ENCODE measurements around the gene SLCO3A1.
A peak's percentile ranks its signal among the peaks of the same experiment; 100 is the strongest.

The SLCO3A1 gene

DNA sequence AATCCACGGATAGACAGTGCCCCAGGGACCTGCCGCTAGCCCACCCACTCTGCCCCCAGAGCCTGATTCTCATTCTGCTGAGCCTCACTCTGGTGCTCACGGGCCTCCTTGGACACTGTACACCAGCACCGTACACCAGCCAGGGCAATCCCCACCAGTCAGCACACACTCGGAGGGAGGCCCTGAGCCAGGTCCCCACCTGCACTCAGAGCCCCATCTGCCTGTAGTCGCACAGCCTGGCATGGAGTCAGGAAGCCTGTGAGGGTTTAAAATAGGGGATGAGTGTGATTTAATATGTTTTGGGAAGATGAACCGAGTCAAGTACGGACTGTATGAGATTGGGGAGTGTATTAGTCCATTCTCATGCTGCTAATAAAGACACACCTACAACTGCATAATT is 223.0 kb downstream of the SLCO3A1 start:
- Histone ChIP-seq H3K9ac (ENCODE audit: low read depth, low read length) (no peak overlapping the region), H3K79me2 (ENCODE audit: insufficient read depth, low read length) (no peaks in the 10 kb centered on the region), H2AFZ (ENCODE audit: low read depth, low read length) (no peak overlapping the region), H3K4me2 (ENCODE audit: insufficient read depth, low read length) (no peak overlapping the region), H3K4me3 (ENCODE audit: low read depth in 1 of 2, low read length in 2 of 2) (no peak overlapping the region), H3K27ac (ENCODE audit: low read length) (no peak overlapping the region), H3K4me1 (ENCODE audit: insufficient read depth, low read length) (no peaks in the 10 kb centered on the region), H4K20me1 (ENCODE audit: insufficient read depth, low read length) (no peaks in the 10 kb centered on the region), H3K27me3 (ENCODE audit: insufficient read depth, low read length, poor library complexity) (no peaks in the 10 kb centered on the region), H3K9me3 (ENCODE audit: insufficient read depth, low read length, severe bottlenecking) (no peaks in the 10 kb centered on the region), H3K36me3 (ENCODE audit: insufficient read depth, low read length) (no peaks in the 10 kb centered on the region)
- DNase-seq (no peak), ATAC-seq (ENCODE audit: insufficient read depth, low read depth) (no peak)
- TF ChIP-seq EZH2 (IDR thresholded peaks at IDR 0.05; ENCODE audit: borderline replicate concordance, low read depth, low read length, severe bottlenecking): no peak
- TF ChIP-seq, protein P1, sequence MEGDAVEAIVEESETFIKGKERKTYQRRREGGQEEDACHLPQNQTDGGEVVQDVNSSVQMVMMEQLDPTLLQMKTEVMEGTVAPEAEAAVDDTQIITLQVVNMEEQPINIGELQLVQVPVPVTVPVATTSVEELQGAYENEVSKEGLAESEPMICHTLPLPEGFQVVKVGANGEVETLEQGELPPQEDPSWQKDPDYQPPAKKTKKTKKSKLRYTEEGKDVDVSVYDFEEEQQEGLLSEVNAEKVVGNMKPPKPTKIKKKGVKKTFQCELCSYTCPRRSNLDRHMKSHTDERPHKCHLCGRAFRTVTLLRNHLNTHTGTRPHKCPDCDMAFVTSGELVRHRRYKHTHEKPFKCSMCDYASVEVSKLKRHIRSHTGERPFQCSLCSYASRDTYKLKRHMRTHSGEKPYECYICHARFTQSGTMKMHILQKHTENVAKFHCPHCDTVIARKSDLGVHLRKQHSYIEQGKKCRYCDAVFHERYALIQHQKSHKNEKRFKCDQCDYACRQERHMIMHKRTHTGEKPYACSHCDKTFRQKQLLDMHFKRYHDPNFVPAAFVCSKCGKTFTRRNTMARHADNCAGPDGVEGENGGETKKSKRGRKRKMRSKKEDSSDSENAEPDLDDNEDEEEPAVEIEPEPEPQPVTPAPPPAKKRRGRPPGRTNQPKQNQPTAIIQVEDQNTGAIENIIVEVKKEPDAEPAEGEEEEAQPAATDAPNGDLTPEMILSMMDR (IDR thresholded peaks at IDR 0.05; ENCODE audit: borderline replicate concordance, extremely low read depth, low read length, poor library complexity, severe bottlenecking): no peak

- Histone ChIP-seq H3K27ac (ENCODE audit: low read length) (no peak overlapping the region), H3K27me3 (ENCODE audit: insufficient read depth, low read length, poor library complexity) (no peaks in the 10 kb centered on the region), H3K79me2 (ENCODE audit: insufficient read depth, low read length) (no peaks in the 10 kb centered on the region), H2AFZ (ENCODE audit: low read depth, low read length) (no peak overlapping the region), H3K4me3 (ENCODE audit: low read depth in 1 of 2, low read length in 2 of 2) (no peak overlapping the region), H3K9ac (ENCODE audit: low read depth, low read length) (no peak overlapping the region), H3K36me3 (ENCODE audit: insufficient read depth, low read length) (no peaks in the 10 kb centered on the region), H3K4me2 (ENCODE audit: insufficient read depth, low read length) (no peak overlapping the region), H3K9me3 (ENCODE audit: insufficient read depth, low read length, severe bottlenecking) (no peaks in the 10 kb centered on the region), H4K20me1 (ENCODE audit: insufficient read depth, low read length) (no peaks in the 10 kb centered on the region), H3K4me1 (ENCODE audit: insufficient read depth, low read length) (no peaks in the 10 kb centered on the region)
- DNase-seq: peak; percentile 69
- TF ChIP-seq, protein P1 (IDR thresholded peaks at IDR 0.05; ENCODE audit: borderline replicate concordance, extremely low read depth, low read length, poor library complexity, severe bottlenecking): peak; percentile 76
- no peak for TF ChIP-seq EZH2 (IDR thresholded peaks at IDR 0.05; ENCODE audit: borderline replicate concordance, low read depth, low read length, severe bottlenecking)
- peak; percentile 82 for ATAC-seq (ENCODE audit: insufficient read depth, low read depth)
These were observed 224.0 kb downstream of the SLCO3A1 start for GRCh38 chr15:92077353-92078085.

GRCh38 chr15:92078270-92078669 is 224.8 kb downstream of the SLCO3A1 start:
- no peaks in the 10 kb centered on the region for H3K36me3 ChIP-seq (ENCODE audit: insufficient read depth, low read length)
- no peak overlapping the region for H3K4me2 ChIP-seq (ENCODE audit: insufficient read depth, low read length)
- no peaks in the 10 kb centered on the region for H3K79me2 ChIP-seq (ENCODE audit: insufficient read depth, low read length)
- no peaks in the 10 kb centered on the region for H3K4me1 ChIP-seq (ENCODE audit: insufficient read depth, low read length)
- H3K27ac ChIP-seq (ENCODE audit: low read length): no peak overlapping the region
- no peak overlapping the region for H3K4me3 ChIP-seq (ENCODE audit: low read depth in 1 of 2, low read length in 2 of 2)
- TF ChIP-seq EZH2 (IDR thresholded peaks at IDR 0.05; ENCODE audit: borderline replicate concordance, low read depth, low read length, severe bottlenecking): no peak
- TF ChIP-seq, protein P1 (IDR thresholded peaks at IDR 0.05; ENCODE audit: borderline replicate concordance, extremely low read depth, low read length, poor library complexity, severe bottlenecking): no peak
- no peak for DNase-seq
- H3K27me3 ChIP-seq (ENCODE audit: insufficient read depth, low read length, poor library complexity): no peaks in the 10 kb centered on the region
- no peak for ATAC-seq (ENCODE audit: insufficient read depth, low read depth)
- H3K9me3 ChIP-seq (ENCODE audit: insufficient read depth, low read length, severe bottlenecking): no peaks in the 10 kb centered on the region
- H4K20me1 ChIP-seq (ENCODE audit: insufficient read depth, low read length): no peaks in the 10 kb centered on the region
- H3K9ac ChIP-seq (ENCODE audit: low read depth, low read length): no peak overlapping the region
- no peak overlapping the region for H2AFZ ChIP-seq (ENCODE audit: low read depth, low read length)
